CD4-positive, alpha-beta T cell treated with Interferon alpha-2 for 1 hour (primary cell): ENCODE results near the gene MPL.
"Not testable (repeated sequence)": the region's sequence is repeated elsewhere in the genome, so short reads cannot be mapped to it uniquely, and the experiment has no call there.

ENCODE experiments used
- DNase-seq, 2 donors: peaks; one replicate each; pipeline ENCODE4 v3.0.0-alpha.2; 2020 to 2022

MPL gene

GRCh38 chr1:43382027-43382779 is 44.6 kb downstream of the MPL start:
- no peak for DNase-seq

DNA sequence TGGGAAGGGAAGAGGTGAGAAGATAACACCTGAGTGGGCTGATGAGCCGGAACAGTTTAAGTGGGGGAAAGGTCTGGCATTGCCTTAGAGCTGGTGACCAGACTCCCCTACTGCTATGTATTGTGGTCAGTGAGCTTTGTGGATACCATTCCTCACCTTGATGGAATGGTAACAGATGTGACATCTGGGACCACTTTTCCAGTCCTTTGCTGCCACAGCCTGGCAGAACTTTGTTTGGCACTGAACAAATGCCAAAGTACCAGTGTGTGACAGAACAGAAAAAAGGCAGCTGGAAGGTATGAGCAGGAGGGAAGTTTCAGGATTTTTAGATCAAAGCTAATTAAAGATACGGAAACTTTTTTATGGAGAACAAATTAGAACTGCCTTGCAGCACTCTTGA is 45.8 kb downstream of the MPL start:
- DNase-seq = no peak

GRCh38 chr1:43386676-43387075 is 49.1 kb downstream of the MPL start:
- DNase-seq = no peak

DNA sequence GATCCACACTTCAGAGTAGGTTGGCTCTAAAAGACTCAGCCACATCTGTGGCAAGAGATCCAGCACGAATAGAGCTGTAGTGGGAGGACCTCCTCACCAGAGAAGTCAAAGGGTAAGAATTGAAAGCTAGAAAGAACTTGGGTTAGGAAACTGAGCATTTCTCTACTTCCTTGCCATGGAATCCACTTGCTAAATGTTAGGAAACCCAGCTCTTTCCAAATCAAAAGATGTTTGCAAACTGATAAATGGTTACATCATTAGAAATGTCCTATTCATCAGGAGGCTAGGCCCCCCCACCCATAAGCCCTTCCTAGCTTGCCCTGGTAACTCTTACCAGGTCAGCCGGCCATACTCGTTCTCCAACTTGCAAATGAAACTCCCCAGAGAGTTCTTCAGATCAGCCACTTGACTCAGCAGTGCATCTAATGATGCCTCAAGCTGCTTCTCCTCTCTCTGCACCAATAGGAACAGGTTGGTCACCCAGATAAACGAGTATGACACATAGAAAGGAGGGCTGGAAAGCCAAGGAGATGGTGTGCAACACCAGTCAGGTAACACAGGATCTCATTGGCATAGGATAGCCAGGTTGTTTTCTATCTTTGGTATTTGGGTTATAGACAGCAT is 50.5 kb downstream of the MPL start:
- no peak for DNase-seq

DNA sequence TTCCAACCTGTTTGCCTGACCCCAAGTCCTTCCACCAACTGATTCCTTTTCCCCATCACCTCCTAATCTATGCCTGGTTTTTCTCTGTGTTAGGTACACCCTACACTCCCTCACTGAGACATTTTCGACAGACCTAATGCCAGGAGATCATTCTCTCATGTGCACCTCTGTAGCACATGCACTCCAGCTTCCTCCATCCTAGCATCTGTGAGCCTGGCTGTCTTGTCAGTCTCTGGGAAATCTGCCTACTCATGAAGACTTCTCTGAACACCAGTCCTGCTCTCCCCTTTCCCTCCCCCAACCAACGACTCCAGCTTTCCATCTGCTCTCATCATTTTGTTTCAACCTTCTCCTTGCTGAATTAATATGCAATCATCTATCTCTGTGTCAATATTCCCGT is 51.0 kb downstream of the MPL start:
- no peak for DNase-seq

DNA sequence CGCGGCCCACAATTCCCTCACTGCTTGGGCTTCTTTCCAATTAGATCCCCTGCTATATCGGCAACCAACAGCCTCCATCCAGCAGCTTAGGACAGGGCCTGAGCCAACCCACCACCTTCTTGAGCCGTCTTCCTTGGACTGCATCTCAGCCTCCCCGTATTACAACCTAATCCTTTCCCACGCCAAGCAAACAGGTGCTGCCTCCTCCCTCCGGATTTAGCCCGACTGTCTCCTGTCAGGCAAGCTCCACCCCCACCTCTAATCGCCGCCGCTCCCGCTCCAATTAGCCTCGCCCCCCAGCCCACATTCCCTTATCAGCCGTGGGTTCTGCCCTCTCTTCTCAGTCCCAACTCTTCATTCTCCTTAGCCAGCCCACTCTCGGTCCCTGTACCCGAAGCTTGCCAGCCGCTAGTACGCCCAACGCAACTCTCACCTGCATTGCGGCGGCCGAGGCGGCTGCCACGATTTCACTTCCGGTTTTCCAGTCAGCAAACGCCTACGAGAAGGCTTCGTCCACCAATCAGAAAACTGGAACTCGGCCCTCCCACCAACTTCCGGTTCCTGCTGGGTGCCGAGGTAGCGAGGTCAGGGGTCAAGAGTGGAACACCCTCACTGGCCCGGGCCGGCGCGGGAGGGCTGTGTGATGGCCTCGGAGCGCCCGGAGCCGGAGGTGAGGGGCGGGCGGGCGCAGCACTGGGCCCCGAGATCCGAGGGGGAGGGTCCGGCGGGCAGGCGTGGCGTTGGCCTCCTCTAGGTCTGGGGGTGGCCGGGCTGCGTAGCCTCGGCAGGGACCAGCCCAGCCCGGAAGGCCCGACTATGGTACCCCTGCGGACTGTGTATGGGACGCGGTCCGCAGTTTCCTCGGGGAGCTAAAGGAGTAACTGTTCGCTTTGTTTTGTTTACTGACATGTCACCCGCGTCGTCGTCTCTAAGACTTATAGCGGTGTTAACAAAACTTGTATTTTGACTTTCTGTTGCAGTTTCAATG is 52.0 kb downstream of the MPL start, which contains the start of the genes MED8 and SZT2:
Gene MED8 (minus strand): TSS at position 475 of the 988 bp plus-strand sequence. CDS start 36 bp downstream, at position 439.
Gene SZT2 (plus strand): TSS at position 574 of the 988 bp plus-strand sequence. CDS start 70 bp downstream, at position 644.
- peak; percentile 94 to 95 for DNase-seq

GRCh38 chr1:43392702-43393101 is 55.1 kb downstream of the MPL start:
- DNase-seq = no peak

GRCh38 chr1:43395523-43395922 is 57.9 kb downstream of the MPL start:
- no peak for DNase-seq

DNA sequence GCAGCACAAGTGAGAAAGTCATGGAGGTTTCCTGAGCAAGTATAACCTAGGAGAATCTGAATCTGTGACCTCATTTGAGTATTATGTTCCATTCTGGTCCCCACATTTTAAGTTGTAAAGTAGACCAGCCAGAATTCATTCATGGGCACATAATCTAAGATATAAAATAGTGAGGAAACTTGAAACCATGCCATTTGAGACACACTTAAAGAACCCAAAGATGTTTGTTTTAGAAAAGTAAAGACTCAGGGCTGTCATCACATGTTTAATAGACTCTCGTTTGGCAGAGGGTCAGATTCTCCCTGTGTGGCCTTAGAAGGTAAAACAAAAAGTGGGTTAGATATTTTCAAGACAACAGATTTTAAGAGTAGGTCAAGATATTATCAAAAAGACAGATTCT is 58.4 kb downstream of the MPL start:
- DNase-seq = no peak

DNA sequence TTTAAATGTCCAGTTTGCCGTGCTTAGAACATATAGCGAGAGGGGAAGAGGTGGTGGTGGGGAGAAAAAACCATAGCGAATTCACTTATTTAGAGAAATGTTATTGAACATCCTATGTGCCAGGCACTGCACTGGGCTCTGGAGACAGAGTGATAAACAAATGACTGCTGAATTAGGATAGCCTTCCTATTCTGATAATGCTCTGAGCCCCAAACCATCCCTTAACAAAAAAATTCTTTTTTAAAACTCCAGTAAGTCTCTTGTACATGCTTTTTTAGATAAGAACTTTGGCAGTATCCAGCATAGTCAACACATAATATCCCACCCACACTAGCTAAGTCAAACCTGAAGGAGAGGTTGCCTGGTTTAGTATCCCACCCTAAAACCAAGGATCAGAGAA is 60.6 kb downstream of the MPL start:
- no peak for DNase-seq

GRCh38 chr1:43400441-43400840 is 62.8 kb downstream of the MPL start:
- DNase-seq = not testable (repeated sequence)

DNA sequence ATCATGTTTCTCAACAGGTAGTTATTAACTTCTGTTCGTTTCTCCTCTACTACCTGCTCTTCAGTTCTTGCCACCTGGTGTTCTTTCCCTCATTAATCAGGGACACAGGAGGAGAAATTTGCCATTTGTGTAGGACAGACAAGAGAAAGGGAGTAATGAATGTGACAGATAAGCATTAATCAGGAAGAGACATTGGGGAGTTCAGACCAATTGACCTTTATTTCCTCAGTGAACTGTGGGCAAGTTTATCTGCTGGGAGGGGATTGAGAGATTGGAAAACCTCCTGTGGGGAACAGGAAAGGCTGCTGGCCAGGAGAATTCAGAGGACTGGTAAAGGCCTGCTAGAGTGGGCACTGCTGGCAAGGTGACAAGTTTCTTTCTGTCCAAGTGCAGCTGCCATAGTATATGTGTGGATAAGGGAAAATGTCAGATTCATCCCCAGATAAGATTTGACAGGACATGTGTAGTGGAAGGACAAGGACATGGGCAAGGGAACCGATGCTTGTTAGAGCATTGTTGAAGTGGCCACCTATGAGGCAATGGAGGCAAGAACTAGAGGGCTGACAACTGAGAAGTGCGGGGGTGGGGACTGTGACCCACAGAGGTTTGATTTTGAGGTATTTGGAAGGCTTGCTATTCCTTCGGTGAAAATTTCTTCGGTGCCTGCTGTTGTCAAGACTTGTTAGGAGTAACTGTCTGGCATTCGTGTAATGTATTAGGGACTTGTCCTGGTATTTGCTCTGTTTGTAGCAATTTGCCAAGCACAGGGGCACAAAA is 64.7 kb downstream of the MPL start:
- no peak for DNase-seq
